ENCODE results near the gene ZAR1L.
"Not testable (repeated sequence)": the region's sequence is repeated elsewhere in the genome, so short reads cannot be mapped to it uniquely, and the experiment has no call there.

ZAR1L gene

DNA sequence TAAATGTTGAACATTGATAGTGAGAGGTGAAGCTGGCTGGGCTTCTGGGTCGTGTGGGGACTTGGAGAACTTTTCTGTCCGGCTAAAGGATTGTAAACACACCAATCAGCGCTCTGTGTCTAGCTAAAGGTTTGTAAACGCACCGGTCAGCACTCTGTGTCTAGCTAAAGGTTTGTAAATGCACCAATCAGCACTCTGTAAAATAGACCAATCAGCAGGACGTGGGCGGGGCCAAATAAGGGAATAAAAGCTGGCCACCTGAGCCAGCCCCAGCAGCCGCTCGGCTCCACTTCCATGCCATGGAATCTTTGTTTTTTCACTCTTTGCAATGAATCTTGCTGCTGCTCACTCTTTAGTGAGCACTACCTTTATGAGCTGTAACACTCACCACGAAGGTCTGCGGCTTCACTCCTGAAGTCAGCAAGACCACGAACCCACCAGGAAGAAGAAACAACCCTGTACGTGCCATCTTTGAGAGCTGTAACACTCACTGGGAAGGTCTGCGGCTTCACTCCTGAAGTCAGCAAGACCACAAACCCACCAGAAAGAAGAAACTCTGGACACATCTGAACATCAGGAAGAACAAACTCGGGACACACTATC is 35.8 kb upstream of the ZAR1L start:
- not testable (repeated sequence) for DNase-seq (ENCODE audit: low spot score); H3K79me1 ChIP-seq (ENCODE audit: low read depth, low read length); H2AFZ ChIP-seq (ENCODE audit: low read length); H3K9me3 ChIP-seq (replicated peaks in 1 of 2; ENCODE audit: control insufficient read depth in 2 of 2, insufficient read depth in 1 of 2, low read depth in 1 of 2, low read length in 2 of 2); H4K91ac ChIP-seq (ENCODE audit: low read depth, low read length, poor library complexity); H3K14ac ChIP-seq (ENCODE audit: low read length); H3K4me2 ChIP-seq (ENCODE audit: insufficient read depth, low read length, poor library complexity, severe bottlenecking); H2BK120ac ChIP-seq (ENCODE audit: low read depth, low read length); H3K4ac ChIP-seq (ENCODE audit: low read length); H3K4me3 ChIP-seq (ENCODE audit: low read length in 2 of 2); H3K18ac ChIP-seq (ENCODE audit: low read length); H3K27me3 ChIP-seq (ENCODE audit: control insufficient read depth in 3 of 3, insufficient read depth in 3 of 3, low read depth in 1 of 3, low read length in 3 of 3); H3K27ac ChIP-seq (replicated peaks; ENCODE audit: low read length); H3K4me1 ChIP-seq (ENCODE audit: control insufficient read depth in 2 of 2, insufficient read depth in 1 of 2, low read depth in 1 of 2, low read length in 2 of 2); H2BK5ac ChIP-seq (ENCODE audit: low read length); H2AK5ac ChIP-seq (ENCODE audit: low read depth, low read length); H2BK15ac ChIP-seq (ENCODE audit: low read length); H3K23ac ChIP-seq (ENCODE audit: low read depth, low read length, poor library complexity); H4K8ac ChIP-seq (ENCODE audit: low read depth, low read length); H2BK12ac ChIP-seq (ENCODE audit: low read length); H3K9ac ChIP-seq (ENCODE audit: low read depth, low read length, poor library complexity)
- no CpG with 5 or more reads among the region's 15 CpGs for WGBS, 2 donors (ENCODE audit: extremely low coverage in 2 of 2, insufficient read length in 2 of 2, insufficient replicate concordance in 1 of 2)
- H3K36me3 ChIP-seq (replicated peaks in 1 of 2; ENCODE audit: control insufficient read depth in 2 of 2, insufficient read depth in 2 of 2, low read length in 2 of 2) = peaks cover 6 to 88% of the 10 kb centered on the region in 2 donors

DNA sequence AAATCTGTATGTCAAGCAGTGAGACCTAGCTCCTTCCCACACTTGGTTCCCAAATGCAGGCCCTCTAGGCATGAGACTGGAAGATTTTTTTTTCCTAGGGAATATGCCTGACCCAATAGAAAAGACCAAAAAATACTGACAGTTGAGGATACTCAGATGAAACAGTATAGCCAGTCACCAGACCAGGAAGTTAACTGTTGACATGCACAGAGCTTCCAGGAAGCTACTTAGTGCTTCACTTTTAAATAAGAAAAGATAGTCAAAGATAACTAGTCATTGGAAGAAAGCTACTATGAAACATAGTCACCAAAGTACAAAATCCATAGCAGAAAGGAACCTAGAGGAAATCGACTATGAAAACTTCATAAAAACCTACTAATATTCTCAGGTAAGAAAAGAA is 32.5 kb upstream of the ZAR1L start:
- Histone ChIP-seq H2BK15ac (ENCODE audit: low read length) (no peak overlapping the region), H3K14ac (ENCODE audit: low read length) (no peak overlapping the region), H2BK5ac (ENCODE audit: low read length) (no peak overlapping the region), H4K8ac (ENCODE audit: low read depth, low read length) (no peak overlapping the region), H2AK5ac (ENCODE audit: low read depth, low read length) (no peak overlapping the region), H3K9me3 (replicated peaks in 1 of 2; ENCODE audit: control insufficient read depth in 2 of 2, insufficient read depth in 1 of 2, low read depth in 1 of 2, low read length in 2 of 2) (no peaks in the 10 kb centered on the region), H2BK12ac (ENCODE audit: low read length) (no peak overlapping the region), H3K27ac (replicated peaks; ENCODE audit: low read length) (no peak overlapping the region), H3K4ac (ENCODE audit: low read length) (no peak overlapping the region), H3K23ac (ENCODE audit: low read depth, low read length, poor library complexity) (no peak overlapping the region), H3K79me1 (ENCODE audit: low read depth, low read length) (no peaks in the 10 kb centered on the region), H3K4me2 (ENCODE audit: insufficient read depth, low read length, poor library complexity, severe bottlenecking) (no peak overlapping the region), H3K4me1 (ENCODE audit: control insufficient read depth in 2 of 2, insufficient read depth in 1 of 2, low read depth in 1 of 2, low read length in 2 of 2) (no peaks in the 10 kb centered on the region), H3K4me3 (ENCODE audit: low read length in 2 of 2) (no peak overlapping the region), H2AFZ (ENCODE audit: low read length) (no peak overlapping the region), H3K36me3 (replicated peaks in 1 of 2; ENCODE audit: control insufficient read depth in 2 of 2, insufficient read depth in 2 of 2, low read length in 2 of 2) (peaks cover 6 to 93% of the 10 kb centered on the region in 2 donors), H4K91ac (ENCODE audit: low read depth, low read length, poor library complexity) (no peak overlapping the region), H3K27me3 (ENCODE audit: control insufficient read depth in 3 of 3, insufficient read depth in 3 of 3, low read depth in 1 of 3, low read length in 3 of 3) (no peaks in the 10 kb centered on the region), H3K9ac (ENCODE audit: low read depth, low read length, poor library complexity) (no peak overlapping the region), H2BK120ac (ENCODE audit: low read depth, low read length) (no peak overlapping the region), H3K18ac (ENCODE audit: low read length) (no peak overlapping the region)
- WGBS, 2 donors (ENCODE audit: extremely low coverage in 2 of 2, insufficient read length in 2 of 2, insufficient replicate concordance in 1 of 2) = no CpG with 5 or more reads among the region's 1 CpG
- DNase-seq (ENCODE audit: low spot score) = no peak

DNA sequence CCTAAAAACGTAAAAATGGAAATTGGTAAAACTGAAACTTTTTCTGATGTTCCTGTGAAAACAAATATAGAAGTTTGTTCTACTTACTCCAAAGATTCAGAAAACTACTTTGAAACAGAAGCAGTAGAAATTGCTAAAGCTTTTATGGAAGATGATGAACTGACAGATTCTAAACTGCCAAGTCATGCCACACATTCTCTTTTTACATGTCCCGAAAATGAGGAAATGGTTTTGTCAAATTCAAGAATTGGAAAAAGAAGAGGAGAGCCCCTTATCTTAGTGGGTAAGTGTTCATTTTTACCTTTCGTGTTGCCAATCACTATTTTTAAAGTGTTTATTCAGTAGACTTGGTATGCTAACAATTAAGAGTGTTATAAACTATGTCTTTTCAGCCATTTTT is 25.8 kb upstream of the ZAR1L start:
- no peak overlapping the region for H3K27ac ChIP-seq (replicated peaks; ENCODE audit: low read length)
- no peak overlapping the region for H2BK5ac ChIP-seq (ENCODE audit: low read length)
- no peak for DNase-seq (ENCODE audit: low spot score)
- no peak overlapping the region for H2AK5ac ChIP-seq (ENCODE audit: low read depth, low read length)
- no peak overlapping the region for H2AFZ ChIP-seq (ENCODE audit: low read length)
- no peaks in the 10 kb centered on the region for H3K79me1 ChIP-seq (ENCODE audit: low read depth, low read length)
- H3K14ac ChIP-seq (ENCODE audit: low read length) = no peak overlapping the region
- no CpG with 5 or more reads among the region's 3 CpGs for WGBS, 2 donors (ENCODE audit: extremely low coverage in 2 of 2, insufficient read length in 2 of 2, insufficient replicate concordance in 1 of 2)
- no peak overlapping the region for H3K9ac ChIP-seq (ENCODE audit: low read depth, low read length, poor library complexity)
- no peak overlapping the region for H2BK120ac ChIP-seq (ENCODE audit: low read depth, low read length)
- H3K4me3 ChIP-seq (ENCODE audit: low read length in 2 of 2) = no peak overlapping the region
- H3K23ac ChIP-seq (ENCODE audit: low read depth, low read length, poor library complexity) = no peak overlapping the region
- H3K27me3 ChIP-seq (ENCODE audit: control insufficient read depth in 3 of 3, insufficient read depth in 3 of 3, low read depth in 1 of 3, low read length in 3 of 3) = no peaks in the 10 kb centered on the region
- no peaks in the 10 kb centered on the region for H3K4me1 ChIP-seq (ENCODE audit: control insufficient read depth in 2 of 2, insufficient read depth in 1 of 2, low read depth in 1 of 2, low read length in 2 of 2)
- no peak overlapping the region for H4K8ac ChIP-seq (ENCODE audit: low read depth, low read length)
- no peak overlapping the region for H3K4me2 ChIP-seq (ENCODE audit: insufficient read depth, low read length, poor library complexity, severe bottlenecking)
- no peak overlapping the region for H3K18ac ChIP-seq (ENCODE audit: low read length)
- peaks cover 2 to 20% of the 10 kb centered on the region in 2 donors for H3K9me3 ChIP-seq (replicated peaks in 1 of 2; ENCODE audit: control insufficient read depth in 2 of 2, insufficient read depth in 1 of 2, low read depth in 1 of 2, low read length in 2 of 2)
- H3K36me3 ChIP-seq (replicated peaks in 1 of 2; ENCODE audit: control insufficient read depth in 2 of 2, insufficient read depth in 2 of 2, low read length in 2 of 2) = peaks cover 3 to 90% of the 10 kb centered on the region in 2 donors
- no peak overlapping the region for H3K4ac ChIP-seq (ENCODE audit: low read length)
- H4K91ac ChIP-seq (ENCODE audit: low read depth, low read length, poor library complexity) = no peak overlapping the region
- no peak overlapping the region for H2BK12ac ChIP-seq (ENCODE audit: low read length)
- no peak overlapping the region for H2BK15ac ChIP-seq (ENCODE audit: low read length)

DNA sequence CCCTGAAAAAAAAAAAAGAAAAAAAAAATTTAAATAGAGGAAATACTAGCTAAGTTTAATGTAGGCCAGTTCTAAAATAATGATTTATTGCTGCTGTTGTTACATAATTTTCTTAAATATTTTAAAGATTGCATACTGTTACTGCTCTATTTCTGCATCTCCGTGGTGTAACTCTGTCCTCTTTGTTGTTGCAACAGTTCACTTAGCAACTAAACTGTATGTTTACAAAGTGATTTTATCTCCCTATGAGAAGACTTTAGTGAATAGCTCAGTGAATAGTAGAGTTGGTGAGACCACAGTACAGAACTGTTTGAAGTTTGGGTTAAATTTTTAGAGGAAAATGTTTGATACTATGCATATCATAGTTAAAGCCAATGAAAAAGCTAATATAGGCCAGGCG is 19.5 kb upstream of the ZAR1L start:
- WGBS, 2 donors (ENCODE audit: extremely low coverage in 2 of 2, insufficient read length in 2 of 2, insufficient replicate concordance in 1 of 2) = no CpG with 5 or more reads among the region's 2 CpGs
- DNase-seq (ENCODE audit: low spot score) = no peak
- Histone ChIP-seq H2BK5ac (ENCODE audit: low read length) (no peak overlapping the region), H3K27me3 (ENCODE audit: control insufficient read depth in 3 of 3, insufficient read depth in 3 of 3, low read depth in 1 of 3, low read length in 3 of 3) (no peaks in the 10 kb centered on the region), H3K4ac (ENCODE audit: low read length) (no peak overlapping the region), H3K4me2 (ENCODE audit: insufficient read depth, low read length, poor library complexity, severe bottlenecking) (no peak overlapping the region), H3K9me3 (replicated peaks in 1 of 2; ENCODE audit: control insufficient read depth in 2 of 2, insufficient read depth in 1 of 2, low read depth in 1 of 2, low read length in 2 of 2) (peaks cover 4 to 27% of the 10 kb centered on the region in 2 donors), H3K9ac (ENCODE audit: low read depth, low read length, poor library complexity) (no peak overlapping the region), H2BK12ac (ENCODE audit: low read length) (no peak overlapping the region), H3K14ac (ENCODE audit: low read length) (no peak overlapping the region), H3K4me3 (ENCODE audit: low read length in 2 of 2) (no peak overlapping the region), H2BK120ac (ENCODE audit: low read depth, low read length) (no peak overlapping the region), H3K79me1 (ENCODE audit: low read depth, low read length) (no peaks in the 10 kb centered on the region), H3K36me3 (replicated peaks in 1 of 2; ENCODE audit: control insufficient read depth in 2 of 2, insufficient read depth in 2 of 2, low read length in 2 of 2) (peaks cover 19 to 93% of the 10 kb centered on the region in 2 donors), H2BK15ac (ENCODE audit: low read length) (no peak overlapping the region), H3K27ac (replicated peaks; ENCODE audit: low read length) (no peak overlapping the region), H4K8ac (ENCODE audit: low read depth, low read length) (no peak overlapping the region), H3K23ac (ENCODE audit: low read depth, low read length, poor library complexity) (no peak overlapping the region), H3K18ac (ENCODE audit: low read length) (no peak overlapping the region), H2AFZ (ENCODE audit: low read length) (no peak overlapping the region), H4K91ac (ENCODE audit: low read depth, low read length, poor library complexity) (no peak overlapping the region), H2AK5ac (ENCODE audit: low read depth, low read length) (no peak overlapping the region), H3K4me1 (ENCODE audit: control insufficient read depth in 2 of 2, insufficient read depth in 1 of 2, low read depth in 1 of 2, low read length in 2 of 2) (no peaks in the 10 kb centered on the region)

All from neuronal stem cell (in vitro differentiated cells).